HepG2 (cell line): ENCODE measurements around the gene TBC1D16. TPM values are rescaled to one million over a fixed set of nuclear protein-coding genes. Genes with fewer than 3 reads are reported as not detected.

Source experiments
- BRD4 ChIP-seq: sonication (generic); formaldehyde crosslinking; IDR thresholded peaks from 2 replicates; pipeline ENCODE4 v1.4.0; 2020; ENCODE audit warnings: missing genetic modification reagents
- EEA1 ChIP-seq: sonication (generic); formaldehyde crosslinking; IDR thresholded peaks from 2 replicates; pipeline ENCODE4 v1.5.1; 2020; ENCODE audit warnings: mild to moderate bottlenecking, missing genetic modification reagents, borderline replicate concordance
- ETV5 ChIP-seq: IDR thresholded peaks from 2 replicates; pipeline ENCODE4 v1.6.1; 2018; ENCODE audit warnings: missing biosample characterization, missing genetic modification reagents, inconsistent platforms, borderline replicate concordance
- FOXO4 ChIP-seq: sonication (generic); formaldehyde crosslinking; conservative IDR thresholded peaks from 2 replicates; pipeline ENCODE4 v1.8.1; 2023; ENCODE audit warnings: missing genetic modification reagents
- GFI1 ChIP-seq: sonication (generic); formaldehyde crosslinking; IDR thresholded peaks from 2 replicates; pipeline ENCODE4 v1.5.0; 2020; ENCODE audit warnings: missing genetic modification reagents, mild to moderate bottlenecking, borderline replicate concordance
- KAT8 ChIP-seq: IDR thresholded peaks from 2 replicates; pipeline ENCODE4 v1.6.1; 2016; ENCODE audit warnings: missing genetic modification reagents, missing compliant biosample characterization
- MAFF ChIP-seq: IDR thresholded peaks from 2 replicates; pipeline ENCODE4 v1.6.1; 2011; ENCODE audit warnings: low read depth, low read length, improper control_type of control experiment
- MEIS2 ChIP-seq: sonication (generic); formaldehyde crosslinking; IDR thresholded peaks from 2 replicates; pipeline ENCODE4 v1.9.0; 2021; ENCODE audit warnings: mild to moderate bottlenecking, missing genetic modification reagents
- SIN3B ChIP-seq: fragments of 150-350 bp; IDR thresholded peaks from 2 replicates; pipeline ENCODE4 v1.6.1; 2014; ENCODE audit warnings: low read length
- SIX1 ChIP-seq: sonication (generic); formaldehyde crosslinking; IDR thresholded peaks from 2 replicates; pipeline ENCODE4 v1.4.0; 2020; ENCODE audit warnings: missing genetic modification reagents, borderline replicate concordance
- ZBTB38 ChIP-seq: sonication (generic); formaldehyde crosslinking; IDR thresholded peaks from 2 replicates; pipeline ENCODE4 v1.5.1; 2020; ENCODE audit warnings: mild to moderate bottlenecking, missing genetic modification reagents
- ZC3H13 ChIP-seq: sonication (generic); formaldehyde crosslinking; IDR thresholded peaks from 2 replicates; pipeline ENCODE4 v1.8.1; 2023; ENCODE audit warnings: mild to moderate bottlenecking, missing genetic modification reagents, moderate library complexity
- ZNF136 ChIP-seq: sonication (generic); formaldehyde crosslinking; IDR thresholded peaks from 2 replicates; pipeline ENCODE4 v1.8.1; 2022; ENCODE audit warnings: low read depth, mild to moderate bottlenecking, moderate library complexity, missing genetic modification reagents
- ZNF274 ChIP-seq: sonication (generic); formaldehyde crosslinking; IDR thresholded peaks from 2 replicates; pipeline ENCODE4 v1.5.1; 2020; ENCODE audit warnings: mild to moderate bottlenecking, missing genetic modification reagents
- ZNF598 ChIP-seq: sonication (generic); formaldehyde crosslinking; IDR thresholded peaks from 2 replicates; pipeline ENCODE4 v1.5.1; 2020; ENCODE audit warnings: mild to moderate bottlenecking, missing genetic modification reagents, borderline replicate concordance
- ZNF605 ChIP-seq: sonication (generic); formaldehyde crosslinking; IDR thresholded peaks from 2 replicates; pipeline ENCODE4 v1.8.0; 2022; ENCODE audit warnings: mild to moderate bottlenecking, missing genetic modification reagents
- polyA plus RNA-seq, 8 experiments: library from polyadenylated mRNA; depleted of rRNA in 3 of 8; stranded (reverse) in 7 of 8; unstranded in 1 of 8; fragments of >200 nt; fragmentation: Illumina TruSeq in 4 of 8; extraction: Trizol in 4 of 8; gene quantifications; 2 replicates each; pipeline versions ENCODE4 v1.2.1 to v1.2.3, GENCODE V29; 2011 to 2016; ENCODE audit warnings: low read depth in 4 of 8, missing spikeins in 1 of 8, mixed read lengths in 1 of 8; ENCODE audit not compliant: insufficient read depth in 1 of 8
- total RNA-seq, 5 experiments: library from RNA; depleted of rRNA; stranded (reverse); fragments of >200 nt; fragmentation: Illumina TruSeq; extraction: Trizol; gene quantifications; 2 replicates each; pipeline ENCODE4 v1.2.3, GENCODE V29; 2016; ENCODE audit warnings: low read depth in 1 of 5
- TF ChIP-seq, protein P1 (sequence below): sonication (generic); formaldehyde crosslinking; IDR thresholded peaks from one replicate; pipeline ENCODE4 v1.5.1; 2020; ENCODE audit warnings: mild to moderate bottlenecking, missing genetic modification reagents; ENCODE audit errors: not compliant biosample characterization
- TF ChIP-seq, protein P2 (sequence below): IDR thresholded peaks from 2 replicates; pipeline ENCODE4 v1.6.1; 2018; ENCODE audit warnings: missing genetic modification reagents, mild to moderate bottlenecking, missing compliant biosample characterization
- TF ChIP-seq, protein P3 (sequence below): IDR thresholded peaks from 2 replicates; pipeline ENCODE4 v1.6.1; 2016

TBC1D16 gene
- total and polyA plus RNA-seq, 2 of the 13 experiments (the other 11 are each of a cell fraction or from before 2014, with no cell fraction given), result 14.9 to 24.9 TPM

DNA sequence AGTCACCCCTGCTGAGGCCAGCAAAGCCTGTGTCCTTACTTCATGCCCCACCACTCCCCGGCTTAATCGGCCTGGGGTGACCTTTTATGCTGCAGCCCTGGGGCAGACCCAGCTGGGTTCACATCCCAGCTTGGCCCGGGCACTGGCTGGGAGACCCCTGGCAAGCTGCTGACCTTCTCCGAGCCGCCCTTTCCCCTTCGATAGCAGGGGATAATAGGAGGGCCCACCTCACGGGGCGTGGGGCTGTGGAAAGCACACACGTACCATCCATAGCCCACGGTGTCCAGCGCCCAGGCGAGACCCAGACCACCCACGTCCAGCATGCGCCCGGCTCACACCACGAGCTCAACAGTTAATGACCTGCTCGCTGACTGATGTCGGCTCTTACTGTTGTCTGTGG lies 26.8 kb downstream of the TBC1D16 start (continued):
- TF ChIP-seq MAFF, result no peak
- TF ChIP-seq SIN3B, result no peak
- peak; percentile 1; the same call in 1 of the 2 replicates for TF ChIP-seq ZC3H13
- TF ChIP-seq, protein P1, sequence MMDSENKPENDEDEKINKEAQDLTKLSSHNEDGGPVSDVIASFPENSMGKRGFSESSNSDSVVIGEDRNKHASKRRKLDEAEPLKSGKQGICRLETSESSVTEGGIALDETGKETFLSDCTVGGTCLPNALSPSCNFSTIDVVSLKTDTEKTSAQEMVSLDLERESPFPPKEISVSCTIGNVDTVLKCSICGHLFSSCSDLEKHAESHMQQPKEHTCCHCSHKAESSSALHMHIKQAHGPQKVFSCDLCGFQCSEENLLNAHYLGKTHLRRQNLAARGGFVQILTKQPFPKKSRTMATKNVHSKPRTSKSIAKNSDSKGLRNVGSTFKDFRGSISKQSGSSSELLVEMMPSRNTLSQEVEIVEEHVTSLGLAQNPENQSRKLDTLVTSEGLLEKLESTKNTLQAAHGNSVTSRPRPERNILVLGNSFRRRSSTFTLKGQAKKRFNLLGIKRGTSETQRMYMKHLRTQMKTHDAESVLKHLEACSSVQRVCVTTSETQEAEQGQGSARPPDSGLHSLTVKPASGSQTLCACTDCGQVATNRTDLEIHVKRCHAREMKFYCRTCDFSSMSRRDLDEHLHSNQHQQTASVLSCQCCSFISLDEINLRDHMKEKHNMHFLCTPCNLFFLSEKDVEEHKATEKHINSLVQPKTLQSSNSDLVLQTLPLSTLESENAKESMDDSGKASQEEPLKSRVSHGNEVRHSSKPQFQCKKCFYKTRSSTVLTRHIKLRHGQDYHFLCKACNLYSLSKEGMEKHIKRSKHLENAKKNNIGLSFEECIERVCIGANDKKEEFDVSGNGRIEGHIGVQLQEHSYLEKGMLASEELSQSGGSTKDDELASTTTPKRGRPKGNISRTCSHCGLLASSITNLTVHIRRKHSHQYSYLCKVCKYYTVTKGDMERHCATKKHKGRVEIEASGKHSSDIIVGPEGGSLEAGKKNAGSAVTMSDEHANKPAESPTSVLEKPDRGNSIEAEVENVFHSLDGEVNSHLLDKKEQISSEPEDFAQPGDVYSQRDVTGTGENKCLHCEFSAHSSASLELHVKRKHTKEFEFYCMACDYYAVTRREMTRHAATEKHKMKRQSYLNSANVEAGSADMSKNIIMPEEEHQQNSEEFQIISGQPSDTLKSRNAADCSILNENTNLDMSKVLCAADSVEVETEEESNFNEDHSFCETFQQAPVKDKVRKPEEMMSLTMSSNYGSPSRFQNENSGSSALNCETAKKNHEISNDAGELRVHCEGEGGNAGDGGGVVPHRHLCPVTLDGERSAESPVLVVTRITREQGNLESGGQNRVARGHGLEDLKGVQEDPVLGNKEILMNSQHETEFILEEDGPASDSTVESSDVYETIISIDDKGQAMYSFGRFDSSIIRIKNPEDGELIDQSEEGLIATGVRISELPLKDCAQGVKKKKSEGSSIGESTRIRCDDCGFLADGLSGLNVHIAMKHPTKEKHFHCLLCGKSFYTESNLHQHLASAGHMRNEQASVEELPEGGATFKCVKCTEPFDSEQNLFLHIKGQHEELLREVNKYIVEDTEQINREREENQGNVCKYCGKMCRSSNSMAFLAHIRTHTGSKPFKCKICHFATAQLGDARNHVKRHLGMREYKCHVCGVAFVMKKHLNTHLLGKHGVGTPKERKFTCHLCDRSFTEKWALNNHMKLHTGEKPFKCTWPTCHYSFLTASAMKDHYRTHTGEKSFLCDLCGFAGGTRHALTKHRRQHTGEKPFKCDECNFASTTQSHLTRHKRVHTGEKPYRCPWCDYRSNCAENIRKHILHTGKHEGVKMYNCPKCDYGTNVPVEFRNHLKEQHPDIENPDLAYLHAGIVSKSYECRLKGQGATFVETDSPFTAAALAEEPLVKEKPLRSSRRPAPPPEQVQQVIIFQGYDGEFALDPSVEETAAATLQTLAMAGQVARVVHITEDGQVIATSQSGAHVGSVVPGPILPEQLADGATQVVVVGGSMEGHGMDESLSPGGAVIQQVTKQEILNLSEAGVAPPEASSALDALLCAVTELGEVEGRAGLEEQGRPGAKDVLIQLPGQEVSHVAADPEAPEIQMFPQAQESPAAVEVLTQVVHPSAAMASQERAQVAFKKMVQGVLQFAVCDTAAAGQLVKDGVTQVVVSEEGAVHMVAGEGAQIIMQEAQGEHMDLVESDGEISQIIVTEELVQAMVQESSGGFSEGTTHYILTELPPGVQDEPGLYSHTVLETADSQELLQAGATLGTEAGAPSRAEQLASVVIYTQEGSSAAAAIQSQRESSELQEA (CRISPR knock-in tag), result peak; percentile 25
- no peak for TF ChIP-seq ZNF605
- TF ChIP-seq ZNF274, result peak; percentile 9; the same call in 1 of the 2 replicates
- TF ChIP-seq MEIS2 (CRISPR knock-in tag), result no peak
- no peak for TF ChIP-seq FOXO4
- TF ChIP-seq EEA1 (CRISPR knock-in tag), result 0 out of 2 replicates have a peak, but pooled peaks have one; percentile 1
- TF ChIP-seq BRD4, result no peak
- TF ChIP-seq, protein P2, sequence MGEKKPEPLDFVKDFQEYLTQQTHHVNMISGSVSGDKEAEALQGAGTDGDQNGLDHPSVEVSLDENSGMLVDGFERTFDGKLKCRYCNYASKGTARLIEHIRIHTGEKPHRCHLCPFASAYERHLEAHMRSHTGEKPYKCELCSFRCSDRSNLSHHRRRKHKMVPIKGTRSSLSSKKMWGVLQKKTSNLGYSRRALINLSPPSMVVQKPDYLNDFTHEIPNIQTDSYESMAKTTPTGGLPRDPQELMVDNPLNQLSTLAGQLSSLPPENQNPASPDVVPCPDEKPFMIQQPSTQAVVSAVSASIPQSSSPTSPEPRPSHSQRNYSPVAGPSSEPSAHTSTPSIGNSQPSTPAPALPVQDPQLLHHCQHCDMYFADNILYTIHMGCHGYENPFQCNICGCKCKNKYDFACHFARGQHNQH (CRISPR knock-in tag), result 0 out of 2 replicates have a peak, but pooled peaks have one; percentile 5
- TF ChIP-seq SIX1 (CRISPR knock-in tag), result no peak
- TF ChIP-seq ZBTB38 (CRISPR knock-in tag), result 0 out of 2 replicates have a peak, but pooled peaks have one; percentile 0
- no peak for TF ChIP-seq GFI1 (CRISPR knock-in tag)
- no peak for TF ChIP-seq KAT8
- TF ChIP-seq ZNF136 (CRISPR knock-in tag), result no peak
- 0 out of 2 replicates have a peak, but pooled peaks have one; percentile 1 for TF ChIP-seq ZNF598 (CRISPR knock-in tag)
- TF ChIP-seq, protein P3, sequence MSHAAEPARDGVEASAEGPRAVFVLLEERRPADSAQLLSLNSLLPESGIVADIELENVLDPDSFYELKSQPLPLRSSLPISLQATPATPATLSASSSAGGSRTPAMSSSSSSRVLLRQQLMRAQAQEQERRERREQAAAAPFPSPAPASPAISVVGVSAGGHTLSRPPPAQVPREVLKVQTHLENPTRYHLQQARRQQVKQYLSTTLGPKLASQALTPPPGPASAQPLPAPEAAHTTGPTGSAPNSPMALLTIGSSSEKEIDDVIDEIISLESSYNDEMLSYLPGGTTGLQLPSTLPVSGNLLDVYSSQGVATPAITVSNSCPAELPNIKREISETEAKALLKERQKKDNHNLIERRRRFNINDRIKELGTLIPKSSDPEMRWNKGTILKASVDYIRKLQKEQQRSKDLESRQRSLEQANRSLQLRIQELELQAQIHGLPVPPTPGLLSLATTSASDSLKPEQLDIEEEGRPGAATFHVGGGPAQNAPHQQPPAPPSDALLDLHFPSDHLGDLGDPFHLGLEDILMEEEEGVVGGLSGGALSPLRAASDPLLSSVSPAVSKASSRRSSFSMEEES, result no peak
- no peak for TF ChIP-seq ETV5
